ENCODE measurements around the gene PEX14. TPM values are rescaled to one million over a fixed set of nuclear protein-coding genes. Genes with fewer than 3 reads are reported as not detected.

PEX14 gene
- polyA plus RNA-seq, 1 donor (not counting 4 experiments of a cell fraction or from before 2014, with no cell fraction given) = 8.4 TPM

DNA sequence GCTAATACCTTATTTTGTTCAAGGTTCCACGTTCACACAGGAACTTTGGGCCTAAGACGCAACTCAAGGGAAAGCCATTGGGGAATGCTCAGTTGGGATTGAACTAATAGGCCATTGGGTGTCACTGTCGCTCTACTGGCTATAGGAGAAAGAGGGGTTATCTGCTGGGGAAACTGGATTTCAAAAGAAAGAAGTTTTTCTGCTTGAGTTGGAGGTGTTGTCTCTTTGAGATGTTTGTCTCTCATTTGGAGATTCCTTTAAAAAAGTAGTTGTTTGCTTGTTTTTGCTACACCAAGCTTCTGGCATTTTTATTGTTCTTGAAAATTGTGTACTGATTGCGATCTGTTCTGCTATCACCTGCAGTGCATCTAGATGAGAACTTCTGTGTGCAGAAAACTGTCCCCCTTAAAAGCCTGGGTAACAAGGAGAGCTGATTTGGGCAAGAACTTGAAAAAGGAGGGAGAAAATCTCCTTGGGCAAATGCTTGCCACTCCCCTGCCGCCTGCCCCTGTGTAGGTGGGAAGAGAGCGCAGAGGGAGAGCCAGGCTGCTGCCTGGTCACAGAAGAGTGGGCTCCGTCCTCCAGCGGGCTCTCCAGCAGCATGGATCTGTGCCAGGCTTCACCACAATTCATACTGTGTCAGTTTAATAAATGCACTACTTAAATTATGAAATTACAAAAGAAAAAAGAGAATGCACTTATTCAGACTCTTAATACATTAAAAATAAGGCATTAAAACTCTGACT lies 39.9 kb downstream of the PEX14 start:
- Histone ChIP-seq H3K4me3 (ENCODE audit: control insufficient read depth in 2 of 3, extremely low read depth in 1 of 3, insufficient read depth in 2 of 3, low read depth in 1 of 3, low read length in 3 of 3) (no peak overlapping the region), H3K9me3 (ENCODE audit: control insufficient read depth, low read depth, low read length) (no peaks in the 10 kb centered on the region), H3K27ac (ENCODE audit: control insufficient read depth, insufficient read depth, low read length) (no peak overlapping the region), H3K4me2 (ENCODE audit: control insufficient read depth, extremely low read depth, insufficient read depth, low read depth, low read length) (no peak overlapping the region), H3K9ac (ENCODE audit: control insufficient read depth, extremely low read depth, insufficient read depth, low read length) (no peak overlapping the region), H3K27me3 (ENCODE audit: control insufficient read depth, extremely low read depth, insufficient read depth, low read length) (no peaks in the 10 kb centered on the region), H4K20me1 (ENCODE audit: control insufficient read depth, extremely low read depth, insufficient read depth, low read length) (no peaks in the 10 kb centered on the region), H3K79me2 (ENCODE audit: control insufficient read depth, insufficient read depth, low read length) (peaks cover 69% of the 10 kb centered on the region), H3K9me1 (ENCODE audit: control insufficient read depth, extremely low read depth, insufficient read depth, low read length) (peaks cover 2% of the 10 kb centered on the region), H3K36me3 (ENCODE audit: control insufficient read depth in 2 of 2, extremely low read depth in 1 of 2, insufficient read depth in 2 of 2, low read length in 2 of 2) (no peaks in the 10 kb centered on the region), H2AFZ (ENCODE audit: control insufficient read depth, low read length) (no peak overlapping the region), H3K4me1 (ENCODE audit: control insufficient read depth, extremely low read depth, insufficient read depth, low read length) (peaks cover 64% of the 10 kb centered on the region)
- dilution Hi-C loops (cut with MboI; ENCODE audit: extremely low pct_ligation_motif_present, low sequenced_read_pairs) = no loop called here
- no peak for FAIRE-seq
- TF ChIP-seq EZH2 (IDR thresholded peaks at IDR 0.05; ENCODE audit: low read length) = no peak
- TF ChIP-seq, protein P1, sequence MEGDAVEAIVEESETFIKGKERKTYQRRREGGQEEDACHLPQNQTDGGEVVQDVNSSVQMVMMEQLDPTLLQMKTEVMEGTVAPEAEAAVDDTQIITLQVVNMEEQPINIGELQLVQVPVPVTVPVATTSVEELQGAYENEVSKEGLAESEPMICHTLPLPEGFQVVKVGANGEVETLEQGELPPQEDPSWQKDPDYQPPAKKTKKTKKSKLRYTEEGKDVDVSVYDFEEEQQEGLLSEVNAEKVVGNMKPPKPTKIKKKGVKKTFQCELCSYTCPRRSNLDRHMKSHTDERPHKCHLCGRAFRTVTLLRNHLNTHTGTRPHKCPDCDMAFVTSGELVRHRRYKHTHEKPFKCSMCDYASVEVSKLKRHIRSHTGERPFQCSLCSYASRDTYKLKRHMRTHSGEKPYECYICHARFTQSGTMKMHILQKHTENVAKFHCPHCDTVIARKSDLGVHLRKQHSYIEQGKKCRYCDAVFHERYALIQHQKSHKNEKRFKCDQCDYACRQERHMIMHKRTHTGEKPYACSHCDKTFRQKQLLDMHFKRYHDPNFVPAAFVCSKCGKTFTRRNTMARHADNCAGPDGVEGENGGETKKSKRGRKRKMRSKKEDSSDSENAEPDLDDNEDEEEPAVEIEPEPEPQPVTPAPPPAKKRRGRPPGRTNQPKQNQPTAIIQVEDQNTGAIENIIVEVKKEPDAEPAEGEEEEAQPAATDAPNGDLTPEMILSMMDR (optimal IDR thresholded peaks at IDR 0.05 in 1 of 3, IDR thresholded peaks at IDR 0.05 in 1 of 3, conservative IDR thresholded peaks at IDR 0.05 in 1 of 3; ENCODE audit: extremely low read depth in 1 of 3, insufficient read depth in 2 of 3, low read length in 3 of 3) = peak; percentile 46 to 73 (median 66)
- DNase-seq (ENCODE audit: low read depth, low spot score) = no peak

GRCh38 chr1:10515301-10515975 lies 40.7 kb downstream of the PEX14 start:
- H3K4me3 ChIP-seq (ENCODE audit: control insufficient read depth in 2 of 3, extremely low read depth in 1 of 3, insufficient read depth in 2 of 3, low read depth in 1 of 3, low read length in 3 of 3) = no peak overlapping the region
- no peaks in the 10 kb centered on the region for H4K20me1 ChIP-seq (ENCODE audit: control insufficient read depth, extremely low read depth, insufficient read depth, low read length)
- no peaks in the 10 kb centered on the region for H3K9me1 ChIP-seq (ENCODE audit: control insufficient read depth, extremely low read depth, insufficient read depth, low read length)
- no peaks in the 10 kb centered on the region for H3K9me3 ChIP-seq (ENCODE audit: control insufficient read depth, low read depth, low read length)
- no peaks in the 10 kb centered on the region for H3K27me3 ChIP-seq (ENCODE audit: control insufficient read depth, extremely low read depth, insufficient read depth, low read length)
- FAIRE-seq (peak; percentile 74), DNase-seq (ENCODE audit: low read depth, low spot score) (no peak)
- peak overlapping the region; percentile 43 for H3K4me2 ChIP-seq (ENCODE audit: control insufficient read depth, extremely low read depth, insufficient read depth, low read depth, low read length)
- peak overlapping the region; percentile 32 for H3K27ac ChIP-seq (ENCODE audit: control insufficient read depth, insufficient read depth, low read length)
- no peak overlapping the region for H2AFZ ChIP-seq (ENCODE audit: control insufficient read depth, low read length)
- peak overlapping the region; percentile 38 for H3K9ac ChIP-seq (ENCODE audit: control insufficient read depth, extremely low read depth, insufficient read depth, low read length)
- no peaks in the 10 kb centered on the region for H3K36me3 ChIP-seq (ENCODE audit: control insufficient read depth in 2 of 2, extremely low read depth in 1 of 2, insufficient read depth in 2 of 2, low read length in 2 of 2)
- dilution Hi-C loops (cut with MboI; ENCODE audit: extremely low pct_ligation_motif_present, low sequenced_read_pairs) = no loop called here
- no peak for TF ChIP-seq EZH2 (IDR thresholded peaks at IDR 0.05; ENCODE audit: low read length)
- TF ChIP-seq, protein P1 (optimal IDR thresholded peaks at IDR 0.05 in 1 of 3, IDR thresholded peaks at IDR 0.05 in 1 of 3, conservative IDR thresholded peaks at IDR 0.05 in 1 of 3; ENCODE audit: extremely low read depth in 1 of 3, insufficient read depth in 2 of 3, low read length in 3 of 3) = no peak
- peaks cover 56% of the 10 kb centered on the region for H3K4me1 ChIP-seq (ENCODE audit: control insufficient read depth, extremely low read depth, insufficient read depth, low read length)
- peaks cover 65% of the 10 kb centered on the region for H3K79me2 ChIP-seq (ENCODE audit: control insufficient read depth, insufficient read depth, low read length)

All from keratinocyte (primary cell).